SU-DHL-6 (cell line): ENCODE measurements around the gene OSBPL10.

Experiments used
- H2AFZ ChIP-seq: fragments of 200-600 bp; sonication (generic); 2 replicates; pipeline ENCODE4 v1.6.1; 2014; ENCODE audit warnings: low read depth, mild to moderate bottlenecking, moderate library complexity, mixed read lengths, antibody characterized with exemption, low read length; ENCODE audit not compliant: severe bottlenecking
- H3F3A ChIP-seq: fragments of 200-600 bp; shearing (Covaris generic); 2 replicates; pipeline ENCODE4 v1.6.0; 2016; ENCODE audit warnings: antibody characterized with exemption, mild to moderate bottlenecking; ENCODE audit not compliant: insufficient read depth
- H3K27ac ChIP-seq: fragments of 200-600 bp; sonication (generic); 2 replicates; pipeline ENCODE4 v1.5.1; 2016; ENCODE audit warnings: low read depth, mild to moderate bottlenecking, low read length, moderate library complexity, mixed read lengths
- H3K27me3 ChIP-seq: fragments of 200-600 bp; sonication (generic), shearing (Covaris generic); 2 replicates; pipeline ENCODE4 v1.6.0; 2014; ENCODE audit warnings: mild to moderate bottlenecking, low read length
- H3K36me3 ChIP-seq: fragments of 200-600 bp; sonication (generic); 2 replicates; pipeline ENCODE4 v1.6.1; 2014; ENCODE audit warnings: mild to moderate bottlenecking, low read length, mixed read lengths
- H3K4me2 ChIP-seq: fragments of 300-600, 200-600 bp; shearing (Covaris generic), sonication (generic); 2 replicates; pipeline ENCODE4 v1.6.0; 2014; ENCODE audit warnings: low read length, low read depth, mild to moderate bottlenecking; ENCODE audit not compliant: poor library complexity, severe bottlenecking
- H3K4me3 ChIP-seq: fragments of 200-600 bp; sonication (generic); 2 replicates; pipeline ENCODE4 v1.5.1; 2014; ENCODE audit warnings: antibody characterized with exemption, low read length, mild to moderate bottlenecking, mixed read lengths; ENCODE audit not compliant: insufficient read depth, poor library complexity, severe bottlenecking
- H3K79me2 ChIP-seq: fragments of 200-600 bp; sonication (generic); 2 replicates; pipeline ENCODE4 v1.6.1; 2014; ENCODE audit warnings: mild to moderate bottlenecking, low read length, moderate library complexity; ENCODE audit not compliant: insufficient read depth
- H3K9ac ChIP-seq: fragments of 200-600 bp; sonication (generic); 2 replicates; pipeline ENCODE4 v1.7.0; 2014; ENCODE audit warnings: mild to moderate bottlenecking, low read length
- H3K9me2 ChIP-seq: fragments of 200-600 bp; sonication (generic); replicated peaks from 2 replicates; pipeline ENCODE4 v1.6.1; 2014; ENCODE audit warnings: low read length; ENCODE audit not compliant: insufficient read depth
- H3K9me3 ChIP-seq: fragments of 200-600 bp; sonication (generic); 2 replicates; pipeline ENCODE4 v1.6.1; 2014; ENCODE audit warnings: low read length, mixed read lengths; ENCODE audit not compliant: insufficient read depth
- H4K20me1 ChIP-seq: fragments of 200-600 bp; sonication (generic); 2 replicates; pipeline ENCODE4 v1.6.1; 2014; ENCODE audit warnings: low read depth, mild to moderate bottlenecking, antibody characterized with exemption, low read length, moderate library complexity, mixed read lengths
- CTCF ChIP-seq: fragments of 200-600 bp; sonication (generic); IDR thresholded peaks from one replicate; pipeline ENCODE4 v1.5.1; 2017; ENCODE audit warnings: antibody characterized with exemption, mild to moderate bottlenecking, low read length, moderate library complexity; ENCODE audit not compliant: insufficient read depth, poor library complexity, severe bottlenecking
- EZH2phosphoT487 ChIP-seq: fragments of 200-600 bp; sonication (generic), shearing (Covaris generic); conservative IDR thresholded peaks from 2 replicates; pipeline ENCODE4 v1.6.1; 2018; ENCODE audit warnings: mild to moderate bottlenecking, antibody characterized with exemption, low read length, moderate library complexity, mixed read lengths

The OSBPL10 gene

DNA sequence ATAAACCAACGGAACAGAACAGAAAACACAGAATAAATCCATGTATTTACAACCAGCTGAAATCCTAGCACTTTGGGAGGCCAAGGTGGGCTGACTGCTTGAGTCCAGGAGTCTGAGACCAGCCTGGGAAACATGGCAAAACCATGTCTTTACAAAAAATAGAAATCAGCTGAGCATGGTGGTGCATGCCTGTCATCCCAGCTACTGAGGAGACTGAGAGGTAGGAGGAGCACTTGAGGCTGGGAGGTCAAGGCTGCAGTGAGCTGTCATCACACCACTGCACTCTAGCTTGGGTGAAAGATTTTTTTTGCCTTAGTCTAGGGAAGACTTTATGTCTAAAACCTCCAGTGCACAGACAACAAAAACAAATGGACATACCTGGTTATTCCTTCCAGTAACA lies 327.6 kb downstream of the OSBPL10 start:
- Histone ChIP-seq H3K27ac (no peak overlapping the region), H4K20me1 (no peaks in the 10 kb centered on the region), H3K4me3 (no peak overlapping the region), H3K4me2 (no peak overlapping the region), H3K36me3 (peaks cover 52% of the 10 kb centered on the region), H3F3A (peaks cover 6% of the 10 kb centered on the region; the same call in 1 of the 2 replicates), H2AFZ (no peak overlapping the region), H3K9me3 (no peaks in the 10 kb centered on the region), H3K9me2 (no peaks in the 10 kb centered on the region), H3K79me2 (no peaks in the 10 kb centered on the region), H3K27me3 (no peaks in the 10 kb centered on the region), H3K9ac (no peak overlapping the region)
- TF ChIP-seq EZH2phosphoT487: no peak
- TF ChIP-seq CTCF: no peak

GRCh38 chr3:31652296-31652695 lies 328.8 kb downstream of the OSBPL10 start:
- TF ChIP-seq CTCF (no peak), EZH2phosphoT487 (no peak)
- no peak overlapping the region for H2AFZ ChIP-seq
- peaks cover 43% of the 10 kb centered on the region for H3K36me3 ChIP-seq
- no peak overlapping the region for H3K4me3 ChIP-seq
- H3F3A ChIP-seq: peaks cover 12% of the 10 kb centered on the region; the same call in 1 of the 2 replicates
- H3K79me2 ChIP-seq: no peaks in the 10 kb centered on the region
- no peaks in the 10 kb centered on the region for H3K27me3 ChIP-seq
- no peak overlapping the region for H3K27ac ChIP-seq
- no peak overlapping the region for H3K4me2 ChIP-seq
- no peaks in the 10 kb centered on the region for H4K20me1 ChIP-seq
- H3K9ac ChIP-seq: no peak overlapping the region
- H3K9me3 ChIP-seq: no peaks in the 10 kb centered on the region
- no peaks in the 10 kb centered on the region for H3K9me2 ChIP-seq

DNA sequence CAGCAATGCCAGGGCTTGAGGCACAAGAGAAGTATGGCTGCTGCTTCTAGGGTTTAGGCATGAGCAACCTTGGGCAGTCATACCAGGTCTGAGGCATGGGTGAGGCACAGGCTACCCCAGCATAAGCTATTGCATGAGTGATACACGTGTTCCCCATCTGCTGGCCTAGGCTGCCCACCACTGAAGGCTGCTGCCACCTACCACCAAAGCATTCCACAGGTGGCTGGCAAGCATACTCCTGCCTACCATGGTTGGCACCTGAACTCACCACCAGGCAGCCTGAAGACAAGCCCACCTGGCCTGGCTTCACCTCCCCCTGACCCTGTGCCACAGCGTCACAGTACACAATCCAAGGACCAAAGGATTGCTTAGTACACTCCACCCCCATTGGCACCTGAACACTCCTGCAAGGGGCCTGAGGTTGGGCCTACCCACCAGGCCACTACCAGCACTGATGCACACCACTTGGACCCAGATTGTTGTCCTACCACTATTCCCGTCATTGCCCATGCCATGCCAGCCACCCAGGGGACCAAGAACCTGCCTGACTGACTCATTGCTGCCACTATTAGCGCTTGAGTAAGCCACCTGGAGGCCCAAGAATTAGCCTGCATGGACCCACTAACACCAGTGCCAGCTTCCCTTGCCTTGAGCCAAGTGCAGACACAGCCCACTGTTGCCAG lies 332.6 kb downstream of the OSBPL10 start:
- Histone ChIP-seq H3K27me3 (no peaks in the 10 kb centered on the region), H4K20me1 (no peaks in the 10 kb centered on the region), H2AFZ (no peak overlapping the region), H3K4me3 (no peak overlapping the region), H3K9me2 (no peaks in the 10 kb centered on the region), H3F3A (peaks cover 22% of the 10 kb centered on the region), H3K36me3 (peaks cover 26% of the 10 kb centered on the region), H3K9me3 (no peaks in the 10 kb centered on the region), H3K9ac (no peak overlapping the region), H3K4me2 (no peak overlapping the region), H3K79me2 (no peaks in the 10 kb centered on the region), H3K27ac (no peak overlapping the region)
- TF ChIP-seq EZH2phosphoT487 (no peak), CTCF (no peak)
